OCI-LY7 (cell line): Measurements from ENCODE around the gene ROMO1.

ENCODE experiments used
- CTCF ChIP-seq: fragments of 200-600 bp; sonication (generic); conservative IDR thresholded peaks from 2 replicates; pipeline ENCODE4 v1.5.1; 2014; ENCODE audit warnings: mild to moderate bottlenecking, antibody characterized with exemption, low read length, moderate library complexity, mixed read lengths
- EZH2phosphoT487 ChIP-seq: fragments of 200-600 bp; sonication (generic); IDR thresholded peaks from 2 replicates; pipeline ENCODE4 v1.6.1; 2018; ENCODE audit warnings: low read depth, borderline replicate concordance, mild to moderate bottlenecking, mixed run types, antibody characterized with exemption, low read length, moderate library complexity, mixed read lengths

GRCh38 chr20:35654415-35654814 lies 44.8 kb upstream of the ROMO1 start:
- no peak for TF ChIP-seq CTCF
- no peak for TF ChIP-seq EZH2phosphoT487
